Activated T-cell treated with anti-CD3 and anti-CD28 coated beads for 1 hour (primary cell): ENCODE data around the gene KTN1.

Source experiments
- DNase-seq: peaks from one replicate; pipeline ENCODE4 v3.0.0-alpha.2; 2020; ENCODE audit warnings: low read depth

The KTN1 gene

GRCh38 chr14:55571125-55571889, 8.7 kb upstream of the KTN1 start:
- DNase-seq, result no peak

GRCh38 chr14:55572578-55572977, 7.4 kb upstream of the KTN1 start:
- no peak for DNase-seq

GRCh38 chr14:55574988-55575387, 5.0 kb upstream of the KTN1 start:
- no peak for DNase-seq

GRCh38 chr14:55577229-55577628, 2.8 kb upstream of the KTN1 start:
- DNase-seq, result no peak

- no peak for DNase-seq
Observed at GRCh38 chr14:55578511-55578910, 1.5 kb upstream of the KTN1 start.

GRCh38 chr14:55580470-55581341, 699 bp downstream of the KTN1 start:
- DNase-seq, result peak; percentile 40

- DNase-seq, result no peak
Observed at GRCh38 chr14:55581342-55581771, 1.4 kb downstream of the KTN1 start.

GRCh38 chr14:55582746-55583145, 2.7 kb downstream of the KTN1 start:
- no peak for DNase-seq

GRCh38 chr14:55583942-55584468, 4.0 kb downstream of the KTN1 start:
- no peak for DNase-seq

GRCh38 chr14:55585854-55586253, 5.8 kb downstream of the KTN1 start:
- DNase-seq, result no peak

- no peak for DNase-seq
Observed at GRCh38 chr14:55586411-55586810, 6.4 kb downstream of the KTN1 start.

- no peak for DNase-seq
Observed at GRCh38 chr14:55587847-55588246, 7.8 kb downstream of the KTN1 start.

- no peak for DNase-seq
Observed at GRCh38 chr14:55588259-55588699, 8.3 kb downstream of the KTN1 start.

- no peak for DNase-seq
Observed at GRCh38 chr14:55589171-55589570, 9.2 kb downstream of the KTN1 start.

GRCh38 chr14:55592436-55592835, 12.4 kb downstream of the KTN1 start:
- no peak for DNase-seq

GRCh38 chr14:55593698-55594097, 13.7 kb downstream of the KTN1 start:
- no peak for DNase-seq

GRCh38 chr14:55599250-55599879, 19.4 kb downstream of the KTN1 start:
- no peak for DNase-seq

GRCh38 chr14:55600784-55601561, 21.0 kb downstream of the KTN1 start:
- DNase-seq, result no peak

- no peak for DNase-seq
Observed at GRCh38 chr14:55603401-55603953, 23.5 kb downstream of the KTN1 start.

GRCh38 chr14:55604488-55604887, 24.5 kb downstream of the KTN1 start:
- no peak for DNase-seq

GRCh38 chr14:55604900-55605418, 25.0 kb downstream of the KTN1 start:
- DNase-seq, result no peak
